CMK (cell line): ENCODE results near the gene ST14.
"Not testable (repeated sequence)": the region's sequence is repeated elsewhere in the genome, so short reads cannot be mapped to it uniquely, and the experiment has no call there.

Experiments
- DNase-seq: peaks from one replicate; pipeline ENCODE4 v3.0.0-alpha.2; 2010; ENCODE audit warnings: low read depth

Gene ST14

GRCh38 chr11:130209128-130209932 is 49.7 kb downstream of the ST14 start:
- DNase-seq = no peak

DNA sequence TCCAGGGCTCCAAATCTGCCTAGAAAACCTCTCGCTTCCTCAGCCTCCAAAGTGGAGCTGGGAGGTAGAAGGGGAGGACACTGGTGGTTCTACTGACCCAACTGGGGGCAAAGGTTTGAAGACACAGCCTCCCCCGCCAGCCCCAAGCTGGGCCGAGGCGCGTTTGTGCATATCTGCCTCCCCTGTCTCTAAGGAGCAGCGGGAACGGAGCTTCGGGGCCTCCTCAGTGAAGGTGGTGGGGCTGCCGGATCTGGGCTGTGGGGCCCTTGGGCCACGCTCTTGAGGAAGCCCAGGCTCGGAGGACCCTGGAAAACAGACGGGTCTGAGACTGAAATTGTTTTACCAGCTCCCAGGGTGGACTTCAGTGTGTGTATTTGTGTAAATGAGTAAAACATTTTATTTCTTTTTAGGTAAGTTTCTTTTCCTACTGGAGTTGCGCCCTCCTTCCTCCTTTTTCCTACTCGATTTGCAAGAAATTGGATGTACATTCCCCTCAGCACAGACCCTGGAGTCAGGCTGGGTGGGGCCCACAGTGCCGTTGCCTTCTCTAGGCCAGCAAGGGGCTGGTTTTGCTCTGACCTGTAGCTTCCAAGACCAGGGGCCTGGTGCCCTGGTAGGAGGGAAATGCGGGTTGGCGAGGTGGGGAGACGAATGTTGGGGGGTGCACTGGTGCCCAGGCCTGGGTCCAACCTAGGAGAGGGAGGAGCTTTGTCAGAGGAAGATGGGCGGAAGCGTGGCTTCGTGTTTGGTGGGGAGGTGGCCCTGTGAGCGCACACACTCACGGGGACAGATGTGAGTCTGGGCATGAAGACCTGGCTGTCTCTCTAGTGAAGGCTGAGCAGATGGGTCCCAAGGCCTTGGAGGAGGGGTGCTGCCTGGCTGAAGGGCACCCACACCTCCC is 50.6 kb downstream of the ST14 start:
- DNase-seq = no peak

- no peak for DNase-seq
These were observed 51.6 kb downstream of the ST14 start for GRCh38 chr11:130211144-130211543.

DNA sequence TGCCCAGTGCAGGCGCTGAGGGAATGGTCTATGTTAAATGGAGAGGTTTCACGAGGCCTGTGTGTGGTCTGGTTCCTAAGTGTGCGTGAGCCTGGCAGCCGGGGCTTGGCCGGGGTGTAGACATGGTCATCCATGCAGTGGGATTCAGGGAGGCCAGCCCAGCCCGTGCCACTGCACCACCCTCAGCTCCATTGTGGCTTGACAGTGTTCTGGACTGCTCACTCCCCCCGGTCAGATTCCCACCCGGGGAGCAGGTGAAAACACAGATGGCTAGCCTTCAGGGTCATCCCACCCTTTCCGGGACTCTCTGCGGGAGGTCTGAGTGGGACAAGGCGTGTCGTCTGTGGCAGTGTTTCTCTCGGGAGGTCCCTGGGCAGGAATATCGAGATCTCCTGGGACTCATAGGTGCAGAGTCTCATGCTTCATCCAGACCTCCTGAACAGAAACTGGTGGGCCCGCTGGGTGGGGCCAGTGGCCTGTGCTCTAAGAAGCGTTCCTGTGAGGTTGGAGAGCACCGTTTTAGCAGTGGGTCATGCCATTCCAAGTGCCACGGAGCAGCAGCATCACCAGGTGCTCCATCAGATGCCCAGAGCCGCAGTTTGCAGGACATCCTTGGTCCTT is 52.3 kb downstream of the ST14 start:
- no peak for DNase-seq

- DNase-seq = no peak
These were observed 52.9 kb downstream of the ST14 start for GRCh38 chr11:130212431-130212961.

DNA sequence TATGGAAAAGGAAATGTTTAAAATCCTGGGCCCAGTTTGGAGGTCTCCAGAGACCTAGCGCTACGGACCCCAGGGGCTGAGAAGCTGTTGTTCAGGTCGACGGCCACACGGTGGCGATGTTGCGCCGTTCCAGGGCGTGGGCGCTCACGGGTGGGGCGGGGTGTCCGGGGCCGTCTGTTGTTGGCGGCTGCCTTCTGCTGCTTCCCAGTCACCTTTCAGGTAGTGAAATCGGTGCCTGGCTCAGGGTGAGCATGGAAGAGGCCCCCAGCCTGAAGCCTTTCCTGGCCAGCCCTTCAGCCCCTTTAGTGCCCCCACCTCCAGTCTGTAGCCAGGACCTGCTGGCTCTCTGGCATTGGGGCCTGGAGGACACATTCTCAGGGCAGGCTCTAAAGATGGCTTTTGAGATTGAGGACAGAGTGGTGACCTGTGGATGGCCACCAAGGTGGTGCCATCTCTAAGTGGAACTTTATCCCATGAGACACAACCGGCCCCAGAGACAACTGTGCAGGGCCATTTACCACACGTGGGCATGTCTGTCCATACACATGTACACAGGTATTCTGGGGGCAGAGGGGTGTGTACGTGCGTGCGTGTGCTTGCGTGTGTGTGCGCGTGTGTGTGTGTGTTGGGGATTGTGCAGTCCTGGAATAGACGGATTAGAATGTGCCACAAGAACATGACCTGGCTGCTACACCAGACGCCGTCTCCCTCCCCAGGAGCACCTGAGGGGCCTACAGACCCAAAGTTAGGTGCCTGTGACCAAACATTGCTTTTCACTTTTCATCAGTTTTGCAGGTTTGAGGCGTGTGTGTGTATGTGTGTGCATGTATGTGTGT is 53.8 kb downstream of the ST14 start:
- DNase-seq = peak; percentile 35

- no peak for DNase-seq
These were observed 54.3 kb downstream of the ST14 start for GRCh38 chr11:130213979-130214281.

DNA sequence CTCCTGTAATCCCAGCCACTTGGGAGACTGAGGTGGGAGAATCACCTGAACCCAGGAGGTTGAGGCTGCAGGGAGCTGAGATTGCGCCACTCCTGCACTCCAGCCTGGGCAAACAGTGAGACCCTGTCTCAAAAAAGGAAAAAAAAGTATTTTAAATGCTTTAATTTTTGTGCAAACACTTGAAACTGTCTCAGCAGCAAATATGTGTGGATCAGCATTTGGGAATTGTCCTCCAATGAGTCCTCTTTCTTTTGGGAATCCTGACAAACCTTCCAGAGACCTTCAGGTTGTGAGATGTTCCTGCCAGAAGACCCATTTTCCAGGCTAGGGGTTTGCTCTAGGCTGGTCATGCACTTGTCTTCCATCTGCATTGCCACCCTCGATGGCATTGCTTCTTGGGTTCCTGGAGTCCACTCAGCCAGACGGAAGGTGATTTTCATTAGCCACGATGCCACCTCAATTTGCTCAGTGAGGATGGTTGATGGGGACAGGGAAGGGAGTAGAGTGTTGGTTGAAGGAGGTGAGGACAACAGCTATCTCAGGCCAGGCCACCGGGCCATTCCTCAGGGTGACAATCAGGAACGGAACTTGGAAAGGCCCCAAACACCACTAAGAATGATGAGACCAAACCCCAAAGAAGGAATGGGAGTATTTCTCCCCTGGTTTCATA is 55.4 kb downstream of the ST14 start:
- no peak for DNase-seq

DNA sequence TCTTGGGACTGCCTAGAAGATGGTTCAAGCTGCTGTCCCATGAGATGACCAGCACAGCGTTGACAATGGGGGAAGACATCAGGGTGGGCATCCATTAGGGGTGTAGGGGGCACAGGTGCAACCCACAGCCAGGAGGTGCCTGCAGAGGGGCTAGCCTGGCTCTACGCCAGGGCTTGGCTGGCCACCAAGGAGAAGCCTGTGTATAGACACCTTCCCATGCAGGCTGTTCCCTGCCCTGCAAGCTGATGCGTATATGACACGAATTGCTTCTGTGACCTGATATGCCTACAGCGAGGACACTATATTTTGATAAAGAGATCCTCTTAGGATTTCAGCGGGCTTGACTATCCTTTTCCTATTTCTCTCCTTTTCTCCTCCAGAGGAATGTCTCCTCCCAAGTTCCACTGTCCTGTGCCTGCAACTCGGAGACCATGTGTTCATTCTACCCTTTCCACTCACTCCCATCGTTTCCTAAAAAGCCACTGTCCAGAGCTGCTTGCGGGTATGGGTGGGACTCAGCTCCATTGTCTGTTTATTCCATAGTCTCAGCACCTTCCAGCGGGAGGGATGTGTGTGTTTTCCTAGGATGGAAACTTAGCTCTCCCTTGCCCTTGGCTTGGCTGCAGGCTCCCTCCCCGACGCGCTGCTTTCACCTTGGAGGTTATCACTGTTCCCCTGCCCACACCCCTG is 56.1 kb downstream of the ST14 start:
- no peak for DNase-seq

DNA sequence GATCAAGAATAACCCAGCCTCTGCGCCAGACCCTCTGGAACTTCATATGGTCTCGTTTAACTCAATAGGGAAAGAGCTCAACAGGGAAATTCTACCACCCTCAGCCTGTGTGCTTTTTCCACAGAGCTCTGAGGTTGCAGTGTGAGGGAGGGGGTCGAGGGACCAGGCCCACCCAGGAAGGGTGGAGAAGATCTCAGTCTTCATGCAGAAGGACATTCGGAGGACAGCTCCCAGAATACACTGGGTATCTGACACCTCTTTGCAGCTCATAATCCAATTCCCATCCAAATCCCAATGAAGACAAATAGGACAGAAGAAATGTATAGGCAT is 56.6 kb downstream of the ST14 start:
- DNase-seq = no peak

GRCh38 chr11:130216591-130217132 is 57.1 kb downstream of the ST14 start:
- no peak for DNase-seq

GRCh38 chr11:130217133-130218031 is 57.8 kb downstream of the ST14 start:
- DNase-seq = no peak

GRCh38 chr11:130218501-130219070 is 59.0 kb downstream of the ST14 start:
- no peak for DNase-seq

- DNase-seq = no peak
These were observed 59.6 kb downstream of the ST14 start for GRCh38 chr11:130219148-130219547.

DNA sequence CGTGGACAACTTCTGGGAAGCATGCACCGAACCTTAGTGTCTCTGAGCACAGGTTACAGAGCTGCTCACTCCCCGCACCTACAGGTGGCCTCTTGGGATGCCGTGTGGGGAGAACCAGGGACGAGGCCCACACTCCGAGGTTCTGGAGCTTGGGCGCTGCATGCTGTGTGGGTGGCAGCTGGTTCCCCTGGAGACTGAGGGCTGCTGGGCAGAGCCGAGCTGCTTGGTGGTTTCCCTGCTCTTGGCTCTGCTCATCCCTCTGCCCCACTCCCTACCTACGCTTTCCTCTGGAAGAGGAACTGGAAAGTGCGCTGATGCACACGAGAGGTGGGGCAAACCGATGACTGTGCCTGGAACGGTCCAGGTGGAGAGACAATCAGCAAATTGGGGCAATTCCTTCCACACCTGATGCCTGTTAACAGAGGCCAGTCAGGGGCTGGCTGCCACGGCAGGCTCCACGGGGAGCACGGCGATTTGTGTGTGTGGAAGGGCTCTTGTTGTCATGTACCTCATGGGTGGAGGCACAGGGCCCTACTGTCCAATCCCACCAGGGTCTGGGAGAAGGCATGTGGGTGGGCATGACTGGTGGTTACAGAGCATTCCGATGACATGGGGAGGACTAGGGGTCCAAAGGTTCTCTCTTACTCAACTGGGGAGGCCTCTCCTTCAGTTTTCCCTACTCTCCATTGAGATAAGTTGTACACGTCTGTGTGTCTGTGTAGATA is 60.9 kb downstream of the ST14 start:
- no peak for DNase-seq

GRCh38 chr11:130223291-130223971 is 63.8 kb downstream of the ST14 start:
- DNase-seq = no peak

DNA sequence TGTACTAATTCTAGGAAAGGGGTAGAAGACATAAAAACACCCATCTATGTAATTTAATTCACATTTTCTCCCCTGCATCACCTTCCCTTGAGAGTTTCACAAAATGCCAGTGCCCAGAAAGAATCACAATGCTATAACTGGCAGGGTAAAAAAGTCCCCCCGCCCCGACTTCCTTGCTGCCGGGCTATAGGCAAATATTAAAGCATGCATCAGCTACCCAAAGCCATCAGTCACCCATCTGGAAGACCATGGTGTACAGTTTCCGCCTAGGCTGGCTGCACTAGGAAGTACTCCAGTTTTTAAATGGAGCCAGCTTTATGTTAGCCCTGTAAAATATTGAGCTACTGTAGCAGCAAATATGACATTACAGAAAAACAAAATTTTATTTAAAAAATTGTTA is 67.8 kb downstream of the ST14 start:
- no peak for DNase-seq

- DNase-seq = not testable (repeated sequence)
These were observed 73.9 kb downstream of the ST14 start for GRCh38 chr11:130233486-130233885.
